ENCODE data around the gene UBA5.

The UBA5 gene

GRCh38 chr3:132642539-132642847 is 17.6 kb upstream of the UBA5 start:
- TF ChIP-seq EZH2 (optimal IDR thresholded peaks at IDR 0.05; ENCODE audit: low read depth, low read length) (no peak), CTCF (IDR thresholded peaks at IDR 0.05; ENCODE audit: low read length) (no peak), EZH2phosphoT487 (IDR thresholded peaks at IDR 0.05; ENCODE audit: low read length) (no peak)
- H3K4me3 ChIP-seq (ENCODE audit: low read length): no peak overlapping the region
- H3K4me1 ChIP-seq (ENCODE audit: low read length): no peaks in the 10 kb centered on the region
- no peak for DNase-seq
- H3K79me2 ChIP-seq (ENCODE audit: low read length): no peaks in the 10 kb centered on the region
- no peaks in the 10 kb centered on the region for H3K36me3 ChIP-seq (replicated peaks; ENCODE audit: insufficient read depth, low read length)
- no peak overlapping the region for H3K27ac ChIP-seq (ENCODE audit: low read length)
- H3K9ac ChIP-seq (ENCODE audit: low read length): no peak overlapping the region
- H3F3A ChIP-seq (ENCODE audit: insufficient read depth, low read length): no peaks in the 10 kb centered on the region
- no peak overlapping the region for H2AFZ ChIP-seq (ENCODE audit: low read length)
- no peaks in the 10 kb centered on the region for H3K27me3 ChIP-seq (replicated peaks; ENCODE audit: insufficient read depth, low read length)
- H4K20me1 ChIP-seq (ENCODE audit: insufficient read depth, low read length): no peaks in the 10 kb centered on the region
- H3K9me2 ChIP-seq (replicated peaks; ENCODE audit: insufficient read depth, low read length): no peaks in the 10 kb centered on the region
- H3K4me2 ChIP-seq (ENCODE audit: low read depth, low read length): no peak overlapping the region
- no peaks in the 10 kb centered on the region for H3K9me3 ChIP-seq (replicated peaks; ENCODE audit: insufficient read depth, low read length)

- H3K4me3 ChIP-seq (ENCODE audit: low read length): no peak overlapping the region
- H3K27me3 ChIP-seq (replicated peaks; ENCODE audit: insufficient read depth, low read length): no peaks in the 10 kb centered on the region
- no peaks in the 10 kb centered on the region for H3K4me1 ChIP-seq (ENCODE audit: low read length)
- no peaks in the 10 kb centered on the region for H3K79me2 ChIP-seq (ENCODE audit: low read length)
- H3K9me2 ChIP-seq (replicated peaks; ENCODE audit: insufficient read depth, low read length): no peaks in the 10 kb centered on the region
- H3F3A ChIP-seq (ENCODE audit: insufficient read depth, low read length): no peaks in the 10 kb centered on the region
- TF ChIP-seq EZH2 (optimal IDR thresholded peaks at IDR 0.05; ENCODE audit: low read depth, low read length) (no peak), EZH2phosphoT487 (IDR thresholded peaks at IDR 0.05; ENCODE audit: low read length) (no peak), CTCF (IDR thresholded peaks at IDR 0.05; ENCODE audit: low read length) (no peak)
- H2AFZ ChIP-seq (ENCODE audit: low read length): no peak overlapping the region
- no peak overlapping the region for H3K4me2 ChIP-seq (ENCODE audit: low read depth, low read length)
- no peaks in the 10 kb centered on the region for H4K20me1 ChIP-seq (ENCODE audit: insufficient read depth, low read length)
- H3K9ac ChIP-seq (ENCODE audit: low read length): no peak overlapping the region
- no peaks in the 10 kb centered on the region for H3K9me3 ChIP-seq (replicated peaks; ENCODE audit: insufficient read depth, low read length)
- no peak for DNase-seq
- H3K36me3 ChIP-seq (replicated peaks; ENCODE audit: insufficient read depth, low read length): no peaks in the 10 kb centered on the region
- H3K27ac ChIP-seq (ENCODE audit: low read length): no peak overlapping the region
Measured at GRCh38 chr3:132643366-132643765, 16.8 kb upstream of the UBA5 start.

GRCh38 chr3:132645058-132645457 is 15.1 kb upstream of the UBA5 start:
- no peak overlapping the region for H3K4me2 ChIP-seq (ENCODE audit: low read depth, low read length)
- no peaks in the 10 kb centered on the region for H3K36me3 ChIP-seq (replicated peaks; ENCODE audit: insufficient read depth, low read length)
- H2AFZ ChIP-seq (ENCODE audit: low read length): no peak overlapping the region
- H3F3A ChIP-seq (ENCODE audit: insufficient read depth, low read length): no peaks in the 10 kb centered on the region
- DNase-seq: no peak
- no peak overlapping the region for H3K9ac ChIP-seq (ENCODE audit: low read length)
- H3K79me2 ChIP-seq (ENCODE audit: low read length): no peaks in the 10 kb centered on the region
- no peaks in the 10 kb centered on the region for H4K20me1 ChIP-seq (ENCODE audit: insufficient read depth, low read length)
- no peaks in the 10 kb centered on the region for H3K27me3 ChIP-seq (replicated peaks; ENCODE audit: insufficient read depth, low read length)
- no peaks in the 10 kb centered on the region for H3K4me1 ChIP-seq (ENCODE audit: low read length)
- no peak overlapping the region for H3K4me3 ChIP-seq (ENCODE audit: low read length)
- TF ChIP-seq CTCF (IDR thresholded peaks at IDR 0.05; ENCODE audit: low read length) (no peak), EZH2phosphoT487 (IDR thresholded peaks at IDR 0.05; ENCODE audit: low read length) (no peak), EZH2 (optimal IDR thresholded peaks at IDR 0.05; ENCODE audit: low read depth, low read length) (no peak)
- H3K27ac ChIP-seq (ENCODE audit: low read length): no peak overlapping the region
- H3K9me2 ChIP-seq (replicated peaks; ENCODE audit: insufficient read depth, low read length): no peaks in the 10 kb centered on the region
- H3K9me3 ChIP-seq (replicated peaks; ENCODE audit: insufficient read depth, low read length): no peaks in the 10 kb centered on the region
